Natural killer cell (primary cell): ENCODE data around the gene CCDC136. TPM values are rescaled to one million over a fixed set of nuclear protein-coding genes. Genes with fewer than 3 reads are reported as not detected.

Source experiments
- ATAC-seq, 3 donors: fragments of 150-1000 bp in 2 of 3; fragments of 200-7000 bp in 1 of 3; cut with Tn5 transposase; 1 replicate in 1 of 3; 2 replicates in 2 of 3; pipeline ENCODE4 v1.10.0; 2021; ENCODE audit warnings: mild to moderate bottlenecking in 2 of 3, moderate library complexity in 2 of 3
- DNase-seq, 2 donors: peaks; one replicate each; pipeline versions ENCODE4 v3.0.0 to v3.0.0-alpha.2; 2013 to 2021; ENCODE audit warnings: mixed read lengths in 1 of 2
- H3K27ac ChIP-seq: one replicate; pipeline ENCODE4 v1.5.1; 2013; ENCODE audit warnings: mild to moderate bottlenecking, low read length
- H3K27me3 ChIP-seq: one replicate; pipeline ENCODE4 v1.6.1; 2013; ENCODE audit warnings: low read length; ENCODE audit not compliant: control insufficient read depth, insufficient read depth
- H3K36me3 ChIP-seq: one replicate; pipeline ENCODE4 v1.6.1; 2013; ENCODE audit warnings: low read length; ENCODE audit not compliant: control insufficient read depth, insufficient read depth
- H3K4me1 ChIP-seq: one replicate; pipeline ENCODE4 v1.6.1; 2013; ENCODE audit warnings: low read length; ENCODE audit not compliant: control insufficient read depth, insufficient read depth
- H3K4me3 ChIP-seq: one replicate; pipeline ENCODE4 v1.5.1; 2013; ENCODE audit warnings: low read length
- H3K9me3 ChIP-seq: one replicate; pipeline ENCODE4 v1.6.1; 2013; ENCODE audit warnings: low read length; ENCODE audit not compliant: control insufficient read depth, insufficient read depth
- H3K27ac Mint-ChIP-seq, 2 donors: one replicate each; pipeline ENCODE4 v1.8.0; 2022; ENCODE audit warnings: mild to moderate bottlenecking in 2 of 2, mixed read lengths in 2 of 2, moderate library complexity in 1 of 2
- H3K27me3 Mint-ChIP-seq, 2 donors: one replicate each; pipeline ENCODE4 v1.8.0; 2022; ENCODE audit warnings: low read depth in 2 of 2, mixed read lengths in 2 of 2
- H3K36me3 Mint-ChIP-seq: one replicate; pipeline ENCODE4 v1.8.0; 2022; ENCODE audit warnings: mixed read lengths
- H3K4me1 Mint-ChIP-seq, 2 donors: one replicate each; pipeline ENCODE4 v1.8.0; 2022; ENCODE audit warnings: mixed read lengths in 2 of 2
- H3K4me3 Mint-ChIP-seq: one replicate; pipeline ENCODE4 v1.8.0; 2022; ENCODE audit warnings: mild to moderate bottlenecking, moderate library complexity, mixed read lengths
- H3K9me3 Mint-ChIP-seq, 2 donors: one replicate each; pipeline ENCODE4 v1.8.0; 2022; ENCODE audit warnings: mixed read lengths in 2 of 2
- WGBS: methylation state at CpG from one replicate; pipeline ENCODE4 v1.1.7; 2013; ENCODE audit warnings: missing lambda C conversion rate; ENCODE audit not compliant: insufficient coverage; 5-methylcytosine and 5-hydroxymethylcytosine counted together
- intact Hi-C: fragments of 100-400 bp; cut with micrococcal nuclease; formaldehyde crosslinking; loops from one replicate; pipeline ENCODE4 v1.14.2; 2022
- total RNA-seq, 4 donors: library from RNA; stranded (reverse); fragments of 120-200 nt in 1 of 4; gene quantifications; one replicate each; pipeline versions ENCODE4 v1.2.3 to v1.2.4, GENCODE V29; 2013 to 2022
- TF ChIP-seq, protein P1 (sequence below): fragments of 200-600 bp; IDR thresholded peaks from one replicate; pipeline ENCODE4 v1.8.0; 2022; ENCODE audit warnings: antibody characterized with exemption

The CCDC136 gene
- total RNA-seq, 3 donors from 2014 or later (not counting 1 experiment from before 2014, with no cell fraction given): 10.9 to 17.5 (median 13.2) TPM

DNA sequence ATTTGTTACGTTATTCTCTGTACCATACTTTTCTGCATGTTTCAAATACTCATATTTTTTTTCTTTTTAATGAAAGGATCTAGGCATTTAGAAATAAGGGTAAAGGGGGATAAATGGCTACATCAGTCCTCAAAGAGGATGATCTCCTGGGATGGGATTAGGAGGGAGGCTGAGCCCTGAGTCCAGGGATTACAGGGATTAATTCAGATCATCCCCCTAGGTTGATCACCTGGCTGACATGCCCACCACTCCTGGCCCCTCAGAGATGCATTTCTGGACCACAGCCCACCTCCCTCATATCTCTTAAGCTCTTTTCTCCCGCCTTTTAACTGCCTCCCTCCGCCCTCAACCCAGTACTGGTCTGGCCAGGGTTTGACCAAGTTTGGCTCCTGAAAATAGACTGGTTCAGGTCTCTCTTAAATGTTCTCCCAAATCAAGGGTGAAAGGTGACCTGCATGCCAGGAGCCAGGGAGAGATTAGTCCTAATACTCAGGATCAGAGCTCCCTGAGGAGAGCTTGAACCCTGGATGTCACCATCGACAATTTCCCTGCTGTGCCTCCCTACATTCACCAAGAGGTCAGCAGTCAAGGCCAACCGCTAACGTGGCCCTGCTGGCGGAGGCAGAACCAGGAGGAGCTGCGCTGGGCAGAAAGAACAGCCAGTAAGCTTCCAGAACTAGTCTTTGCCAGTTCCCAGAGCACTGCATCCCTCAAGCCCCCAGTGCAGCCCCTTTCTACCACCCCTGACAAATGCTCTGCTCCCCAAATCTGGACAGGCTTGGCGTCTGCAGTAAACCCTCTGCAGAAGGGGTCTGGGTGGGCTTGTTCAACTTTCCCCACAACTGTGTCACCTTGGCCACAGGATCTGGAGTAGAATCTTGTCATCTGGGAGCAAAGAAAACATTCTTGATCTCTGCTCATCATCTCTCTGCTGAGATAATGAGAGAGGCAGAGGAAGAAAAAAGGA is 3.0 kb upstream of the CCDC136 start:
- no peaks in the 10 kb centered on the region for H3K9me3 Mint-ChIP-seq
- H3K4me1 ChIP-seq: peaks cover 18% of the 10 kb centered on the region
- no peaks in the 10 kb centered on the region for H3K9me3 ChIP-seq
- ATAC-seq: no peak
- no peaks in the 10 kb centered on the region for H3K27me3 Mint-ChIP-seq
- no peak overlapping the region for H3K4me3 ChIP-seq
- H3K4me1 Mint-ChIP-seq: peaks cover 3 to 14% of the 10 kb centered on the region in 2 donors
- no peak for DNase-seq
- intact Hi-C loops: no loop called here
- peak overlapping the region; percentile 87 for H3K4me3 Mint-ChIP-seq
- H3K36me3 Mint-ChIP-seq: no peaks in the 10 kb centered on the region
- H3K27me3 ChIP-seq: no peaks in the 10 kb centered on the region
- no peak overlapping the region for H3K27ac ChIP-seq
- no peaks in the 10 kb centered on the region for H3K36me3 ChIP-seq
- TF ChIP-seq, protein P1, sequence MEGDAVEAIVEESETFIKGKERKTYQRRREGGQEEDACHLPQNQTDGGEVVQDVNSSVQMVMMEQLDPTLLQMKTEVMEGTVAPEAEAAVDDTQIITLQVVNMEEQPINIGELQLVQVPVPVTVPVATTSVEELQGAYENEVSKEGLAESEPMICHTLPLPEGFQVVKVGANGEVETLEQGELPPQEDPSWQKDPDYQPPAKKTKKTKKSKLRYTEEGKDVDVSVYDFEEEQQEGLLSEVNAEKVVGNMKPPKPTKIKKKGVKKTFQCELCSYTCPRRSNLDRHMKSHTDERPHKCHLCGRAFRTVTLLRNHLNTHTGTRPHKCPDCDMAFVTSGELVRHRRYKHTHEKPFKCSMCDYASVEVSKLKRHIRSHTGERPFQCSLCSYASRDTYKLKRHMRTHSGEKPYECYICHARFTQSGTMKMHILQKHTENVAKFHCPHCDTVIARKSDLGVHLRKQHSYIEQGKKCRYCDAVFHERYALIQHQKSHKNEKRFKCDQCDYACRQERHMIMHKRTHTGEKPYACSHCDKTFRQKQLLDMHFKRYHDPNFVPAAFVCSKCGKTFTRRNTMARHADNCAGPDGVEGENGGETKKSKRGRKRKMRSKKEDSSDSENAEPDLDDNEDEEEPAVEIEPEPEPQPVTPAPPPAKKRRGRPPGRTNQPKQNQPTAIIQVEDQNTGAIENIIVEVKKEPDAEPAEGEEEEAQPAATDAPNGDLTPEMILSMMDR: no peak
- WGBS: 93% methylated on average over 8 of the region's 9 CpGs
- H3K27ac Mint-ChIP-seq: peak overlapping the region; percentile 56 to 83

DNA sequence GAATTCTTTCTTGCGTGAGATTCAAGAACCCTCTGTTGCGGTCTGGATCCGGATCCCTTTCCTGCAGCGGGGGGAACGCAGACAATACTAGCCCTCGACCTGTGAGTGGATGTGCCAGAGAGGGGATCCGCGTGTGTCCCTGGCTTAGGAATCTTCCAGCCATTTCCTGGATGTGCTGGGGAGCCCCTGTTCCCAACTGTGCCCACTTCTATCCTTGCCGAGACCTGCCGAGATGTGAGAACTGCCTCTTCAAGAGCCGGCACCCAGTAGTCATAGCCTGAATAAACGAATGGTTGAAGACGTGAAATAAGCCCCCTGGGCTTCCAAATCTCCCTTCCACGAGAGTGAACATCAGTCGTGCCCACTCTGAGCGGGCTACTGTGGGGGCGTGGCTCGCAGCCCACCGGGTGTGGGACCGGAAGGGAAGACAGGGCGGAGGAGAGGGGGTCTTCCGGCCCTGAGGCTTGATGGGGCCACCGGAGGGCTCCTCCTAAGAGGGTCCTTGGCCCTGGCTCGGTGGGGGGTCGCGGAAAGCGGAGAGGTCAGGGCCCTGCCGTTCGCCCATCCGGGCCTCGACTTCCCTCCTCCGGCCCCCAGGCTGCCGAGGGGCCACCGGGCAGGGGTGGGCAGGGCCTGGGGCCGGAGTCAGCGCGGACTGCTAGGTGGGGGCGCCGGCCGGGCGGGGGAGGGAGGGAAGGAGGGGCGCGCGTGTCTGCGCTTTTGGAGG is 1.3 kb upstream of the CCDC136 start:
- Histone ChIP-seq H3K9me3 (no peaks in the 10 kb centered on the region), H3K27me3 (no peaks in the 10 kb centered on the region), H3K4me3 (peak overlapping the region; percentile 88), H3K27ac (no peak overlapping the region), H3K4me1 (peaks cover 18% of the 10 kb centered on the region), H3K36me3 (no peaks in the 10 kb centered on the region)
- Mint-ChIP-seq H3K4me1 (peaks cover 3 to 14% of the 10 kb centered on the region in 2 donors), H3K9me3 (no peaks in the 10 kb centered on the region), H3K36me3 (no peaks in the 10 kb centered on the region), H3K27me3 (no peaks in the 10 kb centered on the region), H3K4me3 (peak overlapping the region; percentile 87), H3K27ac (peak overlapping the region; percentile 63 to 83)
- TF ChIP-seq, protein P1: no peak
- WGBS: 17% methylated on average over 45 of the region's 45 CpGs
- intact Hi-C loops: loop anchor here (2.0 kb wide), 1 partner anchor 52 kb away; the partner anchor contains the start of gene CALU
- peak in 1 of 2 donors; percentile 34 for DNase-seq
- ATAC-seq: peak in 1 of 3 donors; percentile 20

DNA sequence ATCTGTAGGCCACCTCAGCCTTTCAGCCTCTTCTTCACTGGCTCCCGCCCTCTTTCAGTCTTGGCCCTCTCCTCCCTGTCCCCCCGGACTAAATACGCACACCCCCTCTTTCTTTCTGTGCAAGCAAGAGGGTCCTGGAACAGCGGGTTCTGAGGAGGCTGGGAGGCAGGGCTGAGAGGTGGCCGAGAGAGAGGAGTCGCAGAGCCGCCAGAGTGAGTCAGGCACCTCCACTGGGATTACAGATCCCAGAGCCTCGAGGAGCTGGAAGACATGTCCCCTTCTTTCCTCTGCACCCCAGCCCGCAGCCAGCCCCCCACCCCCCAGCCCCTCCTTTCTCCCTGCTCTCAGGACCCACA is 182 bp downstream of the CCDC136 start:
- Mint-ChIP-seq H3K36me3 (no peaks in the 10 kb centered on the region), H3K9me3 (no peaks in the 10 kb centered on the region), H3K4me1 (peaks cover 3 to 14% of the 10 kb centered on the region in 2 donors), H3K4me3 (peak overlapping the region; percentile 92), H3K27ac (peak overlapping the region in 1 of 2 donors; percentile 83), H3K27me3 (no peaks in the 10 kb centered on the region)
- TF ChIP-seq, protein P1: no peak
- H3K27me3 ChIP-seq: no peaks in the 10 kb centered on the region
- WGBS: 66% methylated on average over 7 of the region's 9 CpGs
- ATAC-seq (no peak), DNase-seq (no peak)
- H3K9me3 ChIP-seq: no peaks in the 10 kb centered on the region
- H3K4me3 ChIP-seq: peak overlapping the region; percentile 88
- intact Hi-C loops: loop anchor here (2.0 kb wide), 1 partner anchor 53 kb away; the partner anchor contains the start of gene CALU
- H3K4me1 ChIP-seq: peaks cover 18% of the 10 kb centered on the region
- H3K36me3 ChIP-seq: peaks cover 2% of the 10 kb centered on the region
- no peak overlapping the region for H3K27ac ChIP-seq
